ENCODE measurements around the gene COL24A1.

DNA sequence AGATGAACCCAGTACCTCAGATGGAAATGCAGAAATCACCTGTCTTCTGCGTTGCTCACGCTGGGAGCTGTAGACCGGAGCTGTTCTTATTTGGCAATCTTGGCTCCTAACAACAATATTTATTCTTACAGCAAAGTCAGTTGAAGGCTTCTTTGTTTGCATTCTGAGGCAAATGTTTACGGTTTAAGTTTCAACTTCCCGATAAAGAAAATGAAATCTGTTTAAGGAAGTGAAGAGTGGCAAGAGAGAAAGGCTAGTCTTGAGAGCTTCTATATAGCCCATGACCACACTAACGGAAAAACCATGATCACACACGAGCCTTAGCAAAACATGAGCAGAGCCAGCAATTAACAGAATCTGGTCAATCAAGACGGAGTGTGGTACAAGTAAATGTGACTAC, 325.7 kb downstream of the COL24A1 start:
- TF ChIP-seq, protein P1, sequence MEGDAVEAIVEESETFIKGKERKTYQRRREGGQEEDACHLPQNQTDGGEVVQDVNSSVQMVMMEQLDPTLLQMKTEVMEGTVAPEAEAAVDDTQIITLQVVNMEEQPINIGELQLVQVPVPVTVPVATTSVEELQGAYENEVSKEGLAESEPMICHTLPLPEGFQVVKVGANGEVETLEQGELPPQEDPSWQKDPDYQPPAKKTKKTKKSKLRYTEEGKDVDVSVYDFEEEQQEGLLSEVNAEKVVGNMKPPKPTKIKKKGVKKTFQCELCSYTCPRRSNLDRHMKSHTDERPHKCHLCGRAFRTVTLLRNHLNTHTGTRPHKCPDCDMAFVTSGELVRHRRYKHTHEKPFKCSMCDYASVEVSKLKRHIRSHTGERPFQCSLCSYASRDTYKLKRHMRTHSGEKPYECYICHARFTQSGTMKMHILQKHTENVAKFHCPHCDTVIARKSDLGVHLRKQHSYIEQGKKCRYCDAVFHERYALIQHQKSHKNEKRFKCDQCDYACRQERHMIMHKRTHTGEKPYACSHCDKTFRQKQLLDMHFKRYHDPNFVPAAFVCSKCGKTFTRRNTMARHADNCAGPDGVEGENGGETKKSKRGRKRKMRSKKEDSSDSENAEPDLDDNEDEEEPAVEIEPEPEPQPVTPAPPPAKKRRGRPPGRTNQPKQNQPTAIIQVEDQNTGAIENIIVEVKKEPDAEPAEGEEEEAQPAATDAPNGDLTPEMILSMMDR (optimal IDR thresholded peaks at IDR 0.05 in 1 of 3, IDR thresholded peaks at IDR 0.05 in 1 of 3, conservative IDR thresholded peaks at IDR 0.05 in 1 of 3; ENCODE audit: extremely low read depth in 1 of 3, insufficient read depth in 2 of 3, low read length in 3 of 3): no peak
- no peak for TF ChIP-seq EZH2 (IDR thresholded peaks at IDR 0.05; ENCODE audit: low read length)

All from keratinocyte (primary cell).